Stimulated activated CD4-positive, alpha-beta T cell treated with anti-CD3 and anti-CD28 coated beads, Interleukin-15, amount 100 ng/mL, for 1 hour (primary cell): ENCODE results near the gene GNA12.

Source experiments
- DNase-seq, 2 donors: peaks; one replicate each; pipeline ENCODE4 v3.0.0-alpha.2; 2020; ENCODE audit warnings: low read depth in 1 of 2, low spot score in 1 of 2

Gene GNA12, protein sequence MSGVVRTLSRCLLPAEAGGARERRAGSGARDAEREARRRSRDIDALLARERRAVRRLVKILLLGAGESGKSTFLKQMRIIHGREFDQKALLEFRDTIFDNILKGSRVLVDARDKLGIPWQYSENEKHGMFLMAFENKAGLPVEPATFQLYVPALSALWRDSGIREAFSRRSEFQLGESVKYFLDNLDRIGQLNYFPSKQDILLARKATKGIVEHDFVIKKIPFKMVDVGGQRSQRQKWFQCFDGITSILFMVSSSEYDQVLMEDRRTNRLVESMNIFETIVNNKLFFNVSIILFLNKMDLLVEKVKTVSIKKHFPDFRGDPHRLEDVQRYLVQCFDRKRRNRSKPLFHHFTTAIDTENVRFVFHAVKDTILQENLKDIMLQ

DNA sequence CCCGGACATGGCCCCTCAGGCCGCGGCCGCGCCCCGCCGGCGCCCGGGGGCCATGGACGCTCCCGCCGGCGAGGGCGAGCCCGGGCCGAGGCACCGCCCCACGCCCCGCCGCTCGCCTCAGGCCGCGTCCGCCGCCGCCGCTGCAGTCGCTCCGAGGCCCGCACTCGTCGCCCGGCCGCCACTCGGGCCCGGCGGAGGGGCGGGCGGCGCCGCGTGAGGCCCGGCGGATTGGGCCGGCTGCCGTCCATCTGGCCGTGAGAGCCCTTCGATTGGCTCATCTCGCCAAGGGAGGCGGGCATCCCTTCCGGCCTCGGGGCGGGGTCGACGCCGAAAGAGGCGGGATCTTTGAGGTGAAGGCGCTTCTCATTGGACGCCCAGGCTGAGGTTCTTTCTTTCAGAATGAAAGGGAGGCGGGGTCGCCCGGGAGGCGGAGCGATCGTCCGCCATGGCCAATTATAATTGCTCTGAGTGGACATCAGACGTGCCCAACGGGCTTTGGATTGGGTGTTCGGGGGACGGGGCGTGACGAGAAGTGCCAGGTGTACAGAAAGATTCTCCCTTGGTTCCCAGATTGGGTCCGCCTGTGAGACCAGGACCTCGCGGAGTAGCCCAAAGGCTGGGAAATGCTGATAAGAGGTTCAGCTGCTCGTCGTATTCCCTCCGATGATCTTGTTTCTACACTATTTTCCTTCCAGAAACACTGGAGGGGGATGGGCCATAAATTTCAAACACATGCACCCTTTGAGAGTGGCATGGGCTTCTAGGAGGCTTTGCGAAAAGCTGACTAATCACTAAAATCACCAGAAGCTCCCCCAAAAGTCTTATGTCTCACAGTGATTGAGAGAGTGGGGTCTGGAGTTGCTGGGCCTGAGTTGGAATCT lies at the start of gene GNA12:
GNA12 (minus strand) TSS at position 156 of the 881 bp plus-strand sequence; CDS start at position 9, 147 bp downstream.
- peak; percentile 97 for DNase-seq

DNA sequence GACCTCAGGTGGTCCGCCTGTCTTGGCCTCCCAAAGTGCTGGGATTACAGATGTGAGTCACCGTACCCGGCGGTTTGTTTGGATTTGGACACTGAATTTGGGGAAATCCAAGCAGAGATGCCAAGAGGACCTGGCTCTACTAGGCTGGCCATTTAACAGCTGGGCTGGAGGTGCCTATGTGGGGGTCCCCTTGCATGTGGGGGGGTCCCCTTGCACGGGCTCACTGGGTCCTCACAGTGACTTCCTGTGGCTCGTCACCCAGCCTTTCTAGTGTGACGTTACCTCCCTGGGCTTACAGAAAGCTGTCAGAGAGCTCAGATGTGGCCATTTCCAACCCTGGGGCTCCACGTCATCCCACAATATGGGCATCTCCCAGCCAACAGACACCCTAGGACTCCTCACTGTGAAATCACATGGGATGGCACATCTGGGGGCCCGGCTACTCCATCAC lies 49.3 kb upstream of the GNA12 start:
- no peak for DNase-seq

DNA sequence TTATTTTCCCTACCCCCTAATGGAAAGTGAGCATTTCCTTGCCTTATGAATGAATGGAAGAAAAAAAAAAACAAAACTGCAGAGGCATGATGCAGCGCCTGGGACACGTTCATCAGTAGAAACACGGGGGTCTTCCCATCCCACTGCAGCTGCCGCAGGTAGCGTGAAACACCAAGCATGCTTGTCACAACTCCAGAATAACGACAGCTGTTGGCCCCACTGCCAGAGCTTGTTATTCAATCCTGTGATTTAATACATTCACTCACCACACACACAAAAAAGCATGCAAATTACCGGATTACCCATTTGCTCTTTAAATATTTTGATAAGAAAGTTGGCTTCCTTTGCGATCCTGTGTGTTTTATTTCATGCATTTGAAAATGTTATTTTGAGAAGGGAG lies 48.4 kb upstream of the GNA12 start:
- no peak for DNase-seq

DNA sequence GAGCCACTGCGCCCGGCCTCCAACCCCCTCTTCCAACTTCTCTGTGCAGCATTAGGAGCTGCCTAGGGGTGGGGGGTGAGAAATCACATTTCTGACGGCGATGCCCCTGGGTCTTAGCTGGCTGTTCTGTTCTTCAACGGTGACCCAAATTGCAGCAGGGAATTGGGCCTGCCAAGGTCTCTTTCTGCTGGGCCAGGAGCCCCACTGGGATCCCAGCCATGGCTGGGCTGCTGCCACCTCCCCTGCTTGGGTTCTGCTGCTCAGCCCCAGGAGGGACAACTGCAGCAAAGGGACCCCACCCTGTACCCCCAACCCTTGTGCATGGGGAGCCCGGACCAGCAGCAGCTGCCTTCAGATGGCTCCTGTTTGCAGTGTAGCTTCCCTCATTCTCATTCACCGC lies 43.7 kb upstream of the GNA12 start:
- DNase-seq = no peak

DNA sequence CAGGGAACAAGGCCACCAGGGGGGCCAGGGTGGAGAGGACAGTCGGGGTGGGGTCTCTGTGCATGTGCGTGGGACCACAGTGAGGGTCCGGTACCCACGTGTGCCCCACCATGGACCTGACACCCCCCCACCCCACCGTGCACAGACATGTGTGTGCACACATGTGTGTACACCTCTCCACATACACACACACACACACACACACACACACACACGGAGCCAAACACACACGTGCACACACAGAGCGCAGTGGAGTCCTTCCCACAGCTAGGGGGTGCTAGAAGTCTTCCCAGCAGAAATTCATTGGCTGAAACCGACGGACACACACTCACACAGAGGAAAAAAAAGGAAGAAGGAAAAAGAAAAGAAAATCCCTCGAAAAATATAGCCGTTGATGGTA lies 42.8 kb upstream of the GNA12 start:
- no peak for DNase-seq

DNA sequence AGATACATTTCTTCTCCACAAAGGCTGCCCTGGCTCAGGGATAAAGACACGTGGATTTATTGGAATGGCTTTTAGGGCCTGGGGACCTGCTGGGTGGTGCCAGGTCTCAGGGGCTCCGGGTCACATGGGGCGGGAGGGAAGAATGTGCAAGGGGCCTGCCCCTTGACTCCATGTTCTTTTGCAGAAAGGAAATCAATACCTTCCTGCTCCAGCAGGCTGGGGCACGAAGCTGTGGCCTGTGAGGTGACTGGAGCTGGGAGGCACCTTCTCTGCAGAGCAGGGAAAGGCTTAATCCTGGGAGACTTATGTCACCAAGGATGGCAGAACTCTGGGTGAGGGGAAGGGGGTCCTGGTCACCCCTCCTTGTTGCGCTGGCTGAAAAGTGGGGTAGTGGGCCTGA lies 42.3 kb upstream of the GNA12 start:
- DNase-seq = no peak

DNA sequence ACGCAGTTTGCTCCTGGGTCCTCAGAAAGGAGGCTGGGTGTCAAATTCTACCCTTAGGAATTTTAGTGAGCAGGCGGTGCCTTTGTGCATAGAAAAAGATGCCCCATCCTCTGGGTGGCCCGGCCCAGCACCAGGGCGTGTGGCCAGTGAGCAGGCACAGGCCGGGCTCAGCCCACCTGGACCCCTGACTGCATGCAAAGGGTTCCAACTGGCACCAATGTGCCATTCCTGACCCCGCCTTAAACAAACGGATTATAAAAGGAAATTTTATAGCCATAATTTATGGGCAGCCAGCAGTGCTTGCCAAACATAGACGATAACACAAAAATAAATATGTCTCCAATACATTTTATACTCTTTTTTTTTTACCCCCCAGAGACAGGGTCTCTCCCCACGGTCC lies 40.1 kb upstream of the GNA12 start:
- DNase-seq = no peak

DNA sequence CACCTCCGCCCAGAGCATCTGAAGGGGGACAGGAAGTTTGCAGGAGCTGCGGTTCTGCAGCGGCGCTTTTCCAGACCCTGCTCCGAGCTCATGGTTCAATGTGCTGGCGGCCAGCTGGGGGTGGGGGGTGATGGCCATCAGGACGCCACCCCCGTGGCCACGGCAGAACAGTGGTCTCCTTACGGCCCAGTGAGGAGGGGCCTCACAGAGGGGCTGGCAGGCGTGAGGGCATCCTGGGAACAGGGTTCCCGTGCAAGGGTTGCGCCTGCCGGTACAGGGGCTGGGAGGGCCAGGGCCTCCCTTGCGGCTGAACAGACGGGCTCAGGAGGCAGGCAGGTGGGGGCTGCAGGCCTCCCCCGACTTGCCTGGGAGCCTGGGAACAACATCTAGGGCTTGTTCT lies 39.0 kb upstream of the GNA12 start:
- DNase-seq = no peak

DNA sequence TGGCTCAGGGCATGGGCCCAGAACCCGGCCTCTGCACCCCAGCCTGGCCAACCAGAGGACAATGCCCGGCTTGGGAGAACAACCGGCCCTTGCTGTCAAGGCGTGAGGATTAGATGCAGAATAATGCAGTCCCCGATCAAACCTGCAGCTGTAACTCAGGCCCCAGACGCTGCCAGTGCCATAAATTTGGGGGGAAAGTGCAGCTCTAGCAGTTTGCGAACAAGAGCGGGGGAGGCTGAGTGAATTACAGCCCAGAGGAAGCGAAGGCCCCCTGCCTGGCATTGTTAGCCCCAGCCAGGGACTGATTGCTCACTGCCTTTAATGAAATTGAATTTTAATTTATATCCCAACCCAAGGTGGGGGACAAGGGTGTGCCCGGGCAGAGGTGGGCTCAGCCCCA lies 38.0 kb upstream of the GNA12 start:
- no peak for DNase-seq

DNA sequence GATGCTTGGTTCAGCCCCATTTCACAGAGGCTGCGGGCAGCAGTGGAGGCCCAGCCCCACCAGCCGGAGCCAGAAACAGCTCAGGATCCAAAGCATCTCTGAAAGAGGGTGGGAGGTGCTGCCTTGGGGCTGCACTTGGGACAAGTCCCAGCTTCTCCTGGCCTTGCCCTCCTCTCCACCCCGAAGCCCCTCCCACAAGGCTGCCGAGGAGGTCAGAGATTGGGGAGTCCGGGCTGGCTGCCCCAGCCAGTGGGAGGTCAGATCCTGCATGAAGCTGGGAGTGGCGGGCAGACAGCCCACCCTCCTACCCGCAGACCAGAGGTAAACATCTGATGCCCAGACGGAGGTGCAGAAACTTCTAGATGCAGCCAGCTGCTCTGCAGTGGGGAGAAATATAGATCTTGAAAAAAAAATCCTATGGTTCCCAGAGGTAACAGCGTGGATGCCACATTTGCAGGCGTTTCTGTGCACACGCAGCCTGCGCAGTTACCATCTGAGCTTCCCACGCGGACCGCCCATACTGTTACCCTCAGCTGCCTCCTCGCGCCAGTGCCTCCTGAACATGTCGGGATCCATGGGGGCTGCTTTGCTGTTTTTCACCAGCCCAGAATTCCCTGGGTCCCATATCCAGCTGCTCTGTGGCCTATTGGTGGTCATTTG lies 36.9 kb upstream of the GNA12 start:
- DNase-seq = no peak

DNA sequence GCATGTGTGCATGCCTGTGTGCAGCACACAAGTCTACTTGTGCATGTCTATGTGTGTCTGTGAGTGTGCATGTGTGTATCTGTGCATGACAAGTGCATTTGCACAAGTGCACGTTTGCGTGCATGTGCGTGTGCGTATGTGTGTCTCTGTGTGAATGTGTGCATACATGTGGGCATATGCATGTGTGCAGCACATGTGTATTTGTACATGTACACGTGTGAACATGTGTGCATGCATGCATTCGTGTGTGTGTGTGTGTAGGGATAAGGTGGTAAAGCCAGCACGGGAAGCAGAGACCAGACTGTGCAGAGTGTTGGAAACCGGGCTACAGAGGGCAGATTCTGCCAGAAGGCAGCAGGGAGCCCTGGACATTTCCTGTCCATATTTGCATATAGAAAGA lies 35.9 kb upstream of the GNA12 start:
- no peak for DNase-seq

DNA sequence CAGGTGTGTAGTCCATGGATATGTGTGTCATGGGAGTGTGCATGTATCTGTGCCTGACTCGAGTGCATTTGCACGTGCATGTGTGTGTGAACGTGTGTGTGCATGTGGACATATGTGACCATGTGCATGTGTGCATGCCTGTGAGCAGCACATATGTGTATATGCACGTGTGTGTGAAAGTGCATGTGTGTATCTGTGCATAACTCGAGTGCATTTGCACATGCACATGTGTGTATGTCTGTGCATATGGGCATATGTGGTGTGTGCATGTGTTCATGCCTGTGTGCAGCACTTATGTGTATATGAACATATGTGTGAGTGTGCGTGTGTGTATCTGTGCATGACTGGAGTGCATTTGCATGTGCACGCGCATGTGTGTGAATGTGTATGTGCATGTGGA lies 35.2 kb upstream of the GNA12 start:
- DNase-seq = no peak

DNA sequence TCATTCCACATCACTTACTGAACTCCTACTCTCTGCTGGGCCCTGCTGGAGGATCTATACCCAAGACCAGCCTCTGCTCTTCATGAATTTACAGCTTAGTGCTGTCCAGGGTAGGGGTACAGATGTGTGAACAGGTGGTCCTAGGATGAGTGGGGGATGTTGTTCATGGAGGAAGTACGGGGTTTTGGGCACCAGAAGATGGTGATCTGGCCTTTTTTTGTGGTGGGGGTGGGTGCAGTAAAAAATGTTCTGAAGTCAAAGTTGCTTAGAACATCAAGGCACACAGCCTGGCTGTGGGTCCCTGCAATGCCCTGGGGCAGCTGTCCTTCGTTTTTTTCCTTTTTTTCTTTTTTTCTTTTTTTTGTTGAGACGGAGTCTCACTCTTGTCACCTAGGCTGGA lies 34.2 kb upstream of the GNA12 start:
- no peak for DNase-seq

DNA sequence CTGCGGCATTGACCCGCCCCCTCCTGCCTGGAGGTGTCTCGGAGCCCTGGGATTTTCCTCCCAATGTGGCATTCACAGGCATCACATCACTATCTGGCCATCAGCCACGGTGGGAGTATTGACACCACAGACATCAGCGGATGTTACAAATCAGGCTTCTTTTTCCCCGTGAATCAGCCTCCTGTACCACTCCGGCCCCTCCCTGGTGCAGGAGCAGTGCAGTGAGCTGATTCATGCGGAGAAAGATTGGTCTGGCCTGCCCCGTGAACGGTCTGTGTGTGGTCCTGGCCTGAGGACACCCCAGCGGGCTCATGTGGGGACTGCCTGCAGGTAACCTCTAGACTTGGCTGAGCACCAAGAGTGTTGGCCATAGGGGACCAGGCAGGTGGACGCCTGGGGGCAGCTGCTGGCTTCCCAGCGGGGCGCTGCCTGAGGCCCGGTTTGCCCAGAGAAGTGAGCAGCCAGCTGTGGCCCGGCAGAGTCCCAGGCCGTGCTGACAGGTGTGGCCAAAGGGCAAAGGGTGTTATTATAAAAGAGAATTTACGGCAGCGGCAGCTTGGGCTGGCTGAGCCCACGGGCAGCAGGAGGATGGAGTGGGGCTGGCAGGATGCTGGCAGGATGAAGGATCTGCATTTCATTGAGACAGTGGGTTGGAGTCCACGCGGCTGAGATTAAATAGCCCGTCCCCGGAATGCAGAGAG lies 32.1 kb upstream of the GNA12 start:
- DNase-seq = no peak

DNA sequence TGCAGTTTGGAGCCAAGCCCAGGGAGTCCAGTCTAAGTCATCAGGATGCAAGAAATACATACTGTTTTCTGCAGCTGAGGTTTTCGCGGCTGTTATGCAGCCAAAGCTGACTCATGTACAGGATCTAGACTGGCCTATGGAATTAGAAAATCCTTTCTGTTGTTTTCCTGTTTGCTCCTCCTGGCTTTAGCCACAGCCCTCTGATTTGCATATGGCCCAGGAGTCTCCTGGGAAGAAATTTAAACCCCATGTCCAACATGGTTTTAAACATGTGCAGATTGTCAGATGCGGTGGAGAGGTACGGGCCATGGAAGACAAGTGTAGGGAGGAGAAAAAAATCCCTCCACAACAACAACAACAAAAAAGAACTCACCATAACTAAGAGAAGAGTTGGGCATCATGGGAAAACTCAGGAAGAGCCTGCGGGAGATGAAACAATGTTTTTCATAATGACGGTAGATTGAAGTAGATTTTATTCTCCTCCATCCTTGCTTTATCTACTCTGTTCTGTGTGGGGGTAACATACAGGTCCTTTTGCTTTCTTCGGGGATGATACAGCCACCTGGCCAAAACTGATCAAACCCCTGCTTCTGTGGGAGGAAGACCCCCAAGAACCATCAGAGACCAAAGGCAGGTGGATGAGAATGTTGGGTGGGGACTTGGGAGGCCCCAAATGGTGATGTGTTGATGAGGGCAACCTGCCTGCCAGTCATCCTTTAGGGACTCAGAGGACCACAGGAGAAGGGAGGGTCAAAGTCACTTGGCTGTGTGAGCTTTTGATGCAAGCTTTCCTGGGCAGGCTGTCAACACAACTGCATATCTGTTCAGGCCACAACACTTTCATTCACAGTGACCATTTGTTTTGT lies 29.8 kb upstream of the GNA12 start:
- no peak for DNase-seq

DNA sequence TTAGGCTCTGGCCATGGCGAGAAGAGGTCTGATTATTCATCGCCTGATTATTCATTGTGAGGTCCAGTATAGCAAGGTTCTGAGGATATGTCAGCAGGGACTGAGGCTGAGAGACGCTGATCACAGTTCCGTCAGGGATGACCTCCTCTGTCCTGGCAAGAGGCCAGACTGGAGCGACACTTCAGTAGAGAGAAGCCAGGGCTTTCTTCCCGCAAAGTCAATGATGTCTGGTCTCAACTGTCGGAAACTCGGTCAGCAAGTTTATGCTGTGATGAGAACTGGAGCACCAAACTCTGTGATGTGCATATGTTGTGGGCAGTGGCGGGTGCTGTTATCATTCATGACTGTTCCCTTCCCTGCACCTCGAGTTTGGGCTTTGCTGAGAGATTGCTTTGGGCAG lies 29.0 kb upstream of the GNA12 start:
- no peak for DNase-seq

DNA sequence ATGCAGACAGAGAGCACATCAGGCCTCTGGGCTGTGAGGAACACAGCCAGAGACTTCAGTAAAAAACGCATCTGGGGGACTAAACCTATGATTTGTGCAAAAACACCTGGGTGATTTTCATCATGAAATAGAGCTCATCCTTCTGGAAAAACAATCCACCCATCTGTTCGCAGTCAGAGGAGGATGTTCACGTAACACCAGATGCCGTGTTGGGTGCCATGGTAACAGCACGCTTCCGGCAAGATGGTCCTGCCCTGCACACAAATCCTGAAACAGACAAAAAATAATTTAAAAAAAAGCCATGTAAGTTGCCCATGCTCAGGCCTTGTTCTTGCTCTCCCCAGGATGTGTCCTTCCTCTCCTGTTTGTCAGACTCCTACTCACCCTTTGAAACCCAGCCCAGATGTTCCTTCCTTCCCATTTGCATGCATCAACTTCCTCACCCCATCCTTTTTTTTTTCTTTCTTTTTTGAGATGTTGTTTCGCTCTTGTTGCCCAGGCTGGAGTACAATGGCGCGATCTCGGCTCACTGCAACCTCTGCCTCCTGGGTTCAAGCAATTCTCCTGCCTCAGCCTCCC lies 28.3 kb upstream of the GNA12 start:
- no peak for DNase-seq

DNA sequence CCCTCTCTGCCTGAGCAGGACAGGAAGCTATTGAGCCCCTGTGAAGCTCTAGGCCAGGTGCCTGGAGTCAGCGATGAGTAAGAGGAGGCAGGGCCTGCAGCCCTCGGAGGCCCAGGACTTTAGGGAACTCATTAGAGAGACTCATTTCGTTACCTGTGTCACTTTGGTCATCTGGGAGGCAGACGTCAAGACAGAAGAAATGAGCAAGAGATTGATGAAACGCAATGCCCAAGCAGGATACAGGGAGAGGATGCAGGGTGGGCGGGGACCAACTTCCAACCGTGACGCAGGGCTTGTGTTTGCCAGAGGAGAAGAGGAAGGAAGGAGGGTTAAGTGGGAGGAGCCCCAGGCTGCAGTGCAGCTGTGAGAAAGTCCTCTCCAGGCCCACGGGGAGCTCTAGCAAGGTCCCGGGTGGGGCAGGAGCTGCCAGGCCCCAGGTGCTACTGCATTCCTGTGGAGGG lies 26.4 kb upstream of the GNA12 start:
- peak in 1 of 2 donors; percentile 9 for DNase-seq

DNA sequence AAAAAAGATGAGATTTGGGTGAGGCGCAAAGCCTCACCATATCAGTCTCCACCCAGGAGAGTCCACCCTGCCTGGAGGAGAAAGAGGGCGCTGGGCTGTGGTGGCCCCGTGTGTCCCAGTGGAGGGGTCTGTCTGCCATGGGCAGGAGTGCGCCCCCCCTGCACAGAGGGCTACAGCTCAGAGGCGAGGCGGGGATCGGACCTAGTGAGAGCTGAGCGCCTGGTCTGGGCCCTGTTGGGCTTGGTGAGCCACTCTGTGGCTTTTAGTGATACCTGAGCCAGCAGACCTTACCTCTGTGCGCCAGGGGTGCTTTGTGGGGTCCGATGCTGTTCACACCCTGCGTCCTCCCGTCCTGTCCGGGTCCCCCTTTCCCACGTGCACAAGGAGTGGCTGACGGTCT lies 25.9 kb upstream of the GNA12 start:
- no peak for DNase-seq

DNA sequence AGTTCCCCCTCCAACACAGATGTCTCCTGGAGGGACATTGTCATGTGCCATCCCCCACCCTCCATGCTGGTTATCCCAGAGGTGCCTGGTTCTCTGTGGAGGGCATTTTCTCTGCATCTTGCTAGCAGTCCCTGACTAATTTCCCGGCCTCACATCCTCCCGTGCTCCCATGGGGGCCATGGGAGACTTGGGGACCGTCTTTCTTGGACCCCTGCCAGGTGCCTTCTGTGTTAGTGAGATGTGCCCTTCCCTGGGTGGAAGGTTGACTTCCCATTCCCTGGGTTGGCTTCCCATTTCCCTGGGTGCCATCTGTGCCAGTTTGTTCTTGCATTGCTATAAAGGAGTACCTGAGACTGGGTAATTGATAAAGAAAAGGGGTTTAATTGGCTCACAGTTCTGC lies 22.5 kb upstream of the GNA12 start:
- no peak for DNase-seq
